GM23338 (cell line): ENCODE measurements around the gene TMEM150C. TPM values are rescaled to one million over a fixed set of nuclear protein-coding genes. Genes with fewer than 3 reads are reported as not detected.

Experiments
- JUNB ChIP-seq: IDR thresholded peaks from one replicate; pipeline ENCODE4 v1.6.1; 2016; ENCODE audit warnings: antibody characterized with exemption; ENCODE audit not compliant: unreplicated experiment
- NANOG ChIP-seq: IDR thresholded peaks from 2 replicates; pipeline ENCODE4 v1.6.1; 2016; ENCODE audit warnings: antibody characterized with exemption, borderline replicate concordance
- POLR2AphosphoS5 ChIP-seq: IDR thresholded peaks from 2 replicates; pipeline ENCODE4 v1.6.1; 2016; ENCODE audit warnings: antibody characterized with exemption, low read depth
- STAT1 ChIP-seq: IDR thresholded peaks from one replicate; pipeline ENCODE4 v1.6.1; 2016; ENCODE audit warnings: antibody characterized with exemption; ENCODE audit not compliant: unreplicated experiment
- ZNF114 ChIP-seq: fragments of 250-450 bp; sonication (Bioruptor Pico); IDR thresholded peaks from 2 replicates; pipeline ENCODE4 v1.5.0; 2020; ENCODE audit warnings: mild to moderate bottlenecking, moderate library complexity
- polyA plus RNA-seq: library from polyadenylated mRNA; unstranded; fragments of >200 nt; fragmentation: Nextera tagmentation; extraction: Ambion mirVana; gene quantifications from 2 replicates; pipeline ENCODE4 v1.2.1, GENCODE V29; 2016
- total RNA-seq: library from RNA; depleted of rRNA; stranded (reverse); fragments of >200 nt; shearing (Covaris generic); gene quantifications from 2 replicates; pipeline ENCODE4 v1.2.3, GENCODE V29; 2014
- TF ChIP-seq, protein P1 (sequence below): fragments of 250-450 bp; sonication (Bioruptor Pico); IDR thresholded peaks from 2 replicates; pipeline ENCODE4 v1.5.0; 2020; ENCODE audit warnings: mild to moderate bottlenecking, moderate library complexity
- TF ChIP-seq, protein P2 (sequence below): IDR thresholded peaks from one replicate; pipeline ENCODE4 v1.6.1; 2018; ENCODE audit warnings: antibody characterized with exemption; ENCODE audit not compliant: unreplicated experiment
- TF ChIP-seq, protein P3 (sequence below), 2 experiments: fragments of 200-600 bp in 1 of 2; sonication (generic) in 1 of 2; conservative IDR thresholded peaks; 2 replicates each; pipeline versions ENCODE4 v1.5.1 to v1.6.1; 2016 to 2017; ENCODE audit warnings: antibody characterized with exemption in 2 of 2, low read depth in 2 of 2, mild to moderate bottlenecking in 2 of 2, moderate library complexity in 1 of 2

TMEM150C gene
- total and polyA plus RNA-seq, 2 experiments from 2014 or later, result 1.7 to 4.0 TPM

DNA sequence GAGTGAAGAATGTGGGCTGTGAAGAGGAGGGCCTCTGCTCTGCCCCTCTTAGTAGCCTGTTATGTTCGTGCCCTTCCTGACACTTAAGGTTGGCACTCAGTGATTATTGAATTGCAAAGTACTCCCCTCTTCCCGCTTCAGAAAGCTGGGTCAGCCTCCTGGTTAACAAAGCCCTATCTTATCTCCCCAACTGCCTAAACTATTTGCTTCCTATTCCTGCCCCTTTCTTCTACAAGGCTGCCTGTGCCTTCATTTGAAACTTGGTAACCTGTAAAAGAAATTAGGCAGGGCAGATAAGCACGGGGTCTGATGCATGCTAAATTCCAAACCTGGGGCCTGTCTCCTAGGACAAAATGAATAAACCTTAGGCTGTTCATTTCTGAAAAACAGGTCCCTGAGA, 23.1 kb upstream of the TMEM150C start (continued):
- TF ChIP-seq, protein P1, sequence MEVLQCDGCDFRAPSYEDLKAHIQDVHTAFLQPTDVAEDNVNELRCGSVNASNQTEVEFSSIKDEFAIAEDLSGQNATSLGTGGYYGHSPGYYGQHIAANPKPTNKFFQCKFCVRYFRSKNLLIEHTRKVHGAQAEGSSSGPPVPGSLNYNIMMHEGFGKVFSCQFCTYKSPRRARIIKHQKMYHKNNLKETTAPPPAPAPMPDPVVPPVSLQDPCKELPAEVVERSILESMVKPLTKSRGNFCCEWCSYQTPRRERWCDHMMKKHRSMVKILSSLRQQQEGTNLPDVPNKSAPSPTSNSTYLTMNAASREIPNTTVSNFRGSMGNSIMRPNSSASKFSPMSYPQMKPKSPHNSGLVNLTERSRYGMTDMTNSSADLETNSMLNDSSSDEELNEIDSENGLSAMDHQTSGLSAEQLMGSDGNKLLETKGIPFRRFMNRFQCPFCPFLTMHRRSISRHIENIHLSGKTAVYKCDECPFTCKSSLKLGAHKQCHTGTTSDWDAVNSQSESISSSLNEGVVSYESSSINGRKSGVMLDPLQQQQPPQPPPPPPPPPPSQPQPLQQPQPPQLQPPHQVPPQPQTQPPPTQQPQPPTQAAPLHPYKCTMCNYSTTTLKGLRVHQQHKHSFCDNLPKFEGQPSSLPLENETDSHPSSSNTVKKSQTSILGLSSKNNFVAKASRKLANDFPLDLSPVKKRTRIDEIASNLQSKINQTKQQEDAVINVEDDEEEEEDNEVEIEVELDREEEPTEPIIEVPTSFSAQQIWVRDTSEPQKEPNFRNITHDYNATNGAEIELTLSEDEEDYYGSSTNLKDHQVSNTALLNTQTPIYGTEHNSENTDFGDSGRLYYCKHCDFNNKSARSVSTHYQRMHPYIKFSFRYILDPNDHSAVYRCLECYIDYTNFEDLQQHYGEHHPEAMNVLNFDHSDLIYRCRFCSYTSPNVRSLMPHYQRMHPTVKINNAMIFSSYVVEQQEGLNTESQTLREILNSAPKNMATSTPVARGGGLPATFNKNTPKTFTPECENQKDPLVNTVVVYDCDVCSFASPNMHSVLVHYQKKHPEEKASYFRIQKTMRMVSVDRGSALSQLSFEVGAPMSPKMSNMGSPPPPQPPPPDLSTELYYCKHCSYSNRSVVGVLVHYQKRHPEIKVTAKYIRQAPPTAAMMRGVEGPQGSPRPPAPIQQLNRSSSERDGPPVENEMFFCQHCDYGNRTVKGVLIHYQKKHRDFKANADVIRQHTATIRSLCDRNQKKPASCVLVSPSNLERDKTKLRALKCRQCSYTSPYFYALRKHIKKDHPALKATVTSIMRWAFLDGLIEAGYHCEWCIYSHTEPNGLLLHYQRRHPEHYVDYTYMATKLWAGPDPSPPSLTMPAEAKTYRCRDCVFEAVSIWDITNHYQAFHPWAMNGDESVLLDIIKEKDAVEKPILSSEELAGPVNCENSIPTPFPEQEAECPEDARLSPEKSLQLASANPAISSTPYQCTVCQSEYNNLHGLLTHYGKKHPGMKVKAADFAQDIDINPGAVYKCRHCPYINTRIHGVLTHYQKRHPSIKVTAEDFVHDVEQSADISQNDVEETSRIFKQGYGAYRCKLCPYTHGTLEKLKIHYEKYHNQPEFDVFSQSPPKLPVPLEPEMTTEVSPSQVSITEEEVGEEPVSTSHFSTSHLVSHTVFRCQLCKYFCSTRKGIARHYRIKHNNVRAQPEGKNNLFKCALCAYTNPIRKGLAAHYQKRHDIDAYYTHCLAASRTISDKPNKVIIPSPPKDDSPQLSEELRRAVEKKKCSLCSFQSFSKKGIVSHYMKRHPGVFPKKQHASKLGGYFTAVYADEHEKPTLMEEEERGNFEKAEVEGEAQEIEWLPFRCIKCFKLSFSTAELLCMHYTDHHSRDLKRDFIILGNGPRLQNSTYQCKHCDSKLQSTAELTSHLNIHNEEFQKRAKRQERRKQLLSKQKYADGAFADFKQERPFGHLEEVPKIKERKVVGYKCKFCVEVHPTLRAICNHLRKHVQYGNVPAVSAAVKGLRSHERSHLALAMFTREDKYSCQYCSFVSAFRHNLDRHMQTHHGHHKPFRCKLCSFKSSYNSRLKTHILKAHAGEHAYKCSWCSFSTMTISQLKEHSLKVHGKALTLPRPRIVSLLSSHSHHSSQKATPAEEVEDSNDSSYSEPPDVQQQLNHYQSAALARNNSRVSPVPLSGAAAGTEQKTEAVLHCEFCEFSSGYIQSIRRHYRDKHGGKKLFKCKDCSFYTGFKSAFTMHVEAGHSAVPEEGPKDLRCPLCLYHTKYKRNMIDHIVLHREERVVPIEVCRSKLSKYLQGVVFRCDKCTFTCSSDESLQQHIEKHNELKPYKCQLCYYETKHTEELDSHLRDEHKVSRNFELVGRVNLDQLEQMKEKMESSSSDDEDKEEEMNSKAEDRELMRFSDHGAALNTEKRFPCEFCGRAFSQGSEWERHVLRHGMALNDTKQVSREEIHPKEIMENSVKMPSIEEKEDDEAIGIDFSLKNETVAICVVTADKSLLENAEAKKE (CRISPR knock-in tag), result no peak
- TF ChIP-seq, protein P2, sequence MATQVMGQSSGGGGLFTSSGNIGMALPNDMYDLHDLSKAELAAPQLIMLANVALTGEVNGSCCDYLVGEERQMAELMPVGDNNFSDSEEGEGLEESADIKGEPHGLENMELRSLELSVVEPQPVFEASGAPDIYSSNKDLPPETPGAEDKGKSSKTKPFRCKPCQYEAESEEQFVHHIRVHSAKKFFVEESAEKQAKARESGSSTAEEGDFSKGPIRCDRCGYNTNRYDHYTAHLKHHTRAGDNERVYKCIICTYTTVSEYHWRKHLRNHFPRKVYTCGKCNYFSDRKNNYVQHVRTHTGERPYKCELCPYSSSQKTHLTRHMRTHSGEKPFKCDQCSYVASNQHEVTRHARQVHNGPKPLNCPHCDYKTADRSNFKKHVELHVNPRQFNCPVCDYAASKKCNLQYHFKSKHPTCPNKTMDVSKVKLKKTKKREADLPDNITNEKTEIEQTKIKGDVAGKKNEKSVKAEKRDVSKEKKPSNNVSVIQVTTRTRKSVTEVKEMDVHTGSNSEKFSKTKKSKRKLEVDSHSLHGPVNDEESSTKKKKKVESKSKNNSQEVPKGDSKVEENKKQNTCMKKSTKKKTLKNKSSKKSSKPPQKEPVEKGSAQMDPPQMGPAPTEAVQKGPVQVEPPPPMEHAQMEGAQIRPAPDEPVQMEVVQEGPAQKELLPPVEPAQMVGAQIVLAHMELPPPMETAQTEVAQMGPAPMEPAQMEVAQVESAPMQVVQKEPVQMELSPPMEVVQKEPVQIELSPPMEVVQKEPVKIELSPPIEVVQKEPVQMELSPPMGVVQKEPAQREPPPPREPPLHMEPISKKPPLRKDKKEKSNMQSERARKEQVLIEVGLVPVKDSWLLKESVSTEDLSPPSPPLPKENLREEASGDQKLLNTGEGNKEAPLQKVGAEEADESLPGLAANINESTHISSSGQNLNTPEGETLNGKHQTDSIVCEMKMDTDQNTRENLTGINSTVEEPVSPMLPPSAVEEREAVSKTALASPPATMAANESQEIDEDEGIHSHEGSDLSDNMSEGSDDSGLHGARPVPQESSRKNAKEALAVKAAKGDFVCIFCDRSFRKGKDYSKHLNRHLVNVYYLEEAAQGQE, result no peak
- TF ChIP-seq NANOG (no peak), STAT1 (no peak), POLR2AphosphoS5 (no peak), JUNB (no peak), ZNF114 (CRISPR knock-in tag) (no peak)
- TF ChIP-seq, protein P3, sequence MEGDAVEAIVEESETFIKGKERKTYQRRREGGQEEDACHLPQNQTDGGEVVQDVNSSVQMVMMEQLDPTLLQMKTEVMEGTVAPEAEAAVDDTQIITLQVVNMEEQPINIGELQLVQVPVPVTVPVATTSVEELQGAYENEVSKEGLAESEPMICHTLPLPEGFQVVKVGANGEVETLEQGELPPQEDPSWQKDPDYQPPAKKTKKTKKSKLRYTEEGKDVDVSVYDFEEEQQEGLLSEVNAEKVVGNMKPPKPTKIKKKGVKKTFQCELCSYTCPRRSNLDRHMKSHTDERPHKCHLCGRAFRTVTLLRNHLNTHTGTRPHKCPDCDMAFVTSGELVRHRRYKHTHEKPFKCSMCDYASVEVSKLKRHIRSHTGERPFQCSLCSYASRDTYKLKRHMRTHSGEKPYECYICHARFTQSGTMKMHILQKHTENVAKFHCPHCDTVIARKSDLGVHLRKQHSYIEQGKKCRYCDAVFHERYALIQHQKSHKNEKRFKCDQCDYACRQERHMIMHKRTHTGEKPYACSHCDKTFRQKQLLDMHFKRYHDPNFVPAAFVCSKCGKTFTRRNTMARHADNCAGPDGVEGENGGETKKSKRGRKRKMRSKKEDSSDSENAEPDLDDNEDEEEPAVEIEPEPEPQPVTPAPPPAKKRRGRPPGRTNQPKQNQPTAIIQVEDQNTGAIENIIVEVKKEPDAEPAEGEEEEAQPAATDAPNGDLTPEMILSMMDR (conservative IDR thresholded peaks at IDR 0.05; ENCODE audit: low read depth in 2 of 2), result no peak
